ENCODE measurements around the gene SUSD5.

DNA sequence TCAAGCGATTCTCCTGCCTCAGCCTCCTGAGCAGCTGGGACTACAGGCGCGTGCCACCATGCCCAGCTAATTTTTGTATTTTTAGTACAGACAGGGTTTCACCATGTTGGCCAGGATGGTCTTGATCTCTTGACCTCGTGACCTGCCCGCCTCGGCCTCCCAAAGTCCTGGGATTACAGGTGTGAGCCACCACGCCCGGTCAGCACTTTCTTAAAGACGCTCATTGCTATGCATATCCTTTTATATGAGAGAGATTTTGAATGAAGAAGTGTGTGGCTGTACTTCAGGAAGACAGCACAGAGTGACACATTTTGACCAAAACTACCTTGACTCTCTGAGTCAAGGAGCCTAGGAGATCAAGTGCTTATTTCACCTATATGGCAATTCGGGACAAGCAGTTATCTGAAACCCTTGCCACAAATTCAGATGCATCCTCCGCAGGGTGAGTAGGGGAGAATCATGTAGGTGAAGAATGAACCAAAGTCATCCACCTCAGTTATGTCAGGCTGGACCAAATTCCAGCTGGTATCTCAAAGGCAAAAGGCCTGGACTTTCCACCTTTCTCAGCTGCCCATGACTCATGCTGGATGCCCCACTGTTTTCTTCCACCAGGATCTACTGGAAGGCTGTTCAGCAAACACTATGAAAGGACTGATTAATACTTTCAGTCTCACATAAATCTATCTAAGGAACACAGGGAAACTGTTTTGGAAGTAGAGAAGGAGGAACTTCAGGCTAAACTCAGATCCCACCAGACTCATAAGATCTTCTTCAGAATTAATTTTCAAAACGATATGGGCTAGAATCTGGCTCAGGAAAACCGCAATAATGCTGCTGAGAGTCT is 31.9 kb downstream of the SUSD5 start:
- TF ChIP-seq EZH2phosphoT487 (IDR thresholded peaks at IDR 0.05; ENCODE audit: low read depth, severe bottlenecking, unreplicated experiment) (no peak), EZH2 (IDR thresholded peaks at IDR 0.05; ENCODE audit: borderline replicate concordance) (no peak)
- TF ChIP-seq, protein P1, sequence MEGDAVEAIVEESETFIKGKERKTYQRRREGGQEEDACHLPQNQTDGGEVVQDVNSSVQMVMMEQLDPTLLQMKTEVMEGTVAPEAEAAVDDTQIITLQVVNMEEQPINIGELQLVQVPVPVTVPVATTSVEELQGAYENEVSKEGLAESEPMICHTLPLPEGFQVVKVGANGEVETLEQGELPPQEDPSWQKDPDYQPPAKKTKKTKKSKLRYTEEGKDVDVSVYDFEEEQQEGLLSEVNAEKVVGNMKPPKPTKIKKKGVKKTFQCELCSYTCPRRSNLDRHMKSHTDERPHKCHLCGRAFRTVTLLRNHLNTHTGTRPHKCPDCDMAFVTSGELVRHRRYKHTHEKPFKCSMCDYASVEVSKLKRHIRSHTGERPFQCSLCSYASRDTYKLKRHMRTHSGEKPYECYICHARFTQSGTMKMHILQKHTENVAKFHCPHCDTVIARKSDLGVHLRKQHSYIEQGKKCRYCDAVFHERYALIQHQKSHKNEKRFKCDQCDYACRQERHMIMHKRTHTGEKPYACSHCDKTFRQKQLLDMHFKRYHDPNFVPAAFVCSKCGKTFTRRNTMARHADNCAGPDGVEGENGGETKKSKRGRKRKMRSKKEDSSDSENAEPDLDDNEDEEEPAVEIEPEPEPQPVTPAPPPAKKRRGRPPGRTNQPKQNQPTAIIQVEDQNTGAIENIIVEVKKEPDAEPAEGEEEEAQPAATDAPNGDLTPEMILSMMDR (IDR thresholded peaks at IDR 0.05; ENCODE audit: poor library complexity), result no peak
